Endodermal cell (in vitro differentiated cells): ENCODE results near the gene MAP3K9. TPM values are rescaled to one million over a fixed set of nuclear protein-coding genes. Genes with fewer than 3 reads are reported as not detected.

Experiments used
- DNase-seq: peaks from one replicate; pipeline ENCODE4 v3.0.0-alpha.2; 2017
- H3K27ac ChIP-seq: 2 replicates; pipeline ENCODE4 v1.5.1; 2013; ENCODE audit warnings: mild to moderate bottlenecking, low read depth, low read length, moderate library complexity
- H3K27me3 ChIP-seq: 2 replicates; pipeline ENCODE4 v1.6.1; 2013; ENCODE audit warnings: mild to moderate bottlenecking, low read length, moderate library complexity; ENCODE audit not compliant: insufficient read depth, control insufficient read depth, poor library complexity, severe bottlenecking
- H3K36me3 ChIP-seq: 2 replicates; pipeline ENCODE4 v1.7.0; 2013; ENCODE audit warnings: mild to moderate bottlenecking, low read length, moderate library complexity; ENCODE audit not compliant: control insufficient read depth, insufficient read depth
- H3K4me1 ChIP-seq: one replicate; pipeline ENCODE4 v1.7.0; 2013; ENCODE audit warnings: low read length; ENCODE audit not compliant: control insufficient read depth, insufficient read depth
- H3K4me3 ChIP-seq: 2 replicates; pipeline ENCODE4 v1.5.1; 2013; ENCODE audit warnings: mild to moderate bottlenecking, low read length, moderate library complexity
- H3K9ac ChIP-seq: 2 replicates; pipeline ENCODE4 v1.6.1; 2013; ENCODE audit warnings: mild to moderate bottlenecking, low read length, moderate library complexity; ENCODE audit not compliant: poor library complexity, severe bottlenecking; ENCODE audit errors: extremely low read depth
- H3K9me3 ChIP-seq: 2 replicates; pipeline ENCODE4 v1.6.1; 2013; ENCODE audit warnings: mild to moderate bottlenecking, low read length, moderate library complexity; ENCODE audit not compliant: control insufficient read depth
- H3K27ac Mint-ChIP-seq: 2 replicates; pipeline ENCODE4 v1.8.0; 2020; ENCODE audit warnings: mixed read lengths
- H3K27me3 Mint-ChIP-seq: 2 replicates; pipeline ENCODE4 v1.8.0; 2021; ENCODE audit warnings: mild to moderate bottlenecking, mixed read lengths; ENCODE audit not compliant: insufficient read depth
- H3K36me3 Mint-ChIP-seq: 2 replicates; pipeline ENCODE4 v1.8.0; 2020; ENCODE audit warnings: low read depth, mixed read lengths
- H3K4me1 Mint-ChIP-seq: 2 replicates; pipeline ENCODE4 v1.8.0; 2020; ENCODE audit warnings: mixed read lengths
- H3K4me3 Mint-ChIP-seq: 2 replicates; pipeline ENCODE4 v1.8.0; 2020; ENCODE audit warnings: mild to moderate bottlenecking, moderate library complexity, mixed read lengths
- H3K9me3 Mint-ChIP-seq: 2 replicates; pipeline ENCODE4 v1.8.0; 2020; ENCODE audit warnings: mild to moderate bottlenecking, mixed read lengths
- WGBS, 2 experiments: methylation state at CpG; one replicate each; pipeline versions ENCODE4 v1.1.5 to v1.1.7; 2013; ENCODE audit warnings: missing lambda C conversion rate in 2 of 2, mixed read lengths in 1 of 2; ENCODE audit not compliant: insufficient coverage in 1 of 2, insufficient read length in 1 of 2; 5-methylcytosine and 5-hydroxymethylcytosine counted together
- total RNA-seq, 2 donors: library from RNA; stranded (reverse); fragmentation: NEBNext Ultra II Directional in 1 of 2; extraction: Animal tissue kit (Norgen Biotek cat#: 25700) in 1 of 2; gene quantifications; 2 replicates in 1 of 2; 3 replicates in 1 of 2; pipeline ENCODE4 v1.2.1, GENCODE V29; 2021
- TF ChIP-seq, protein P1 (sequence below): fragments of 200-600 bp; sonication (generic); conservative IDR thresholded peaks from 2 replicates; pipeline ENCODE4 v1.5.0; 2021; ENCODE audit warnings: antibody characterized with exemption, mild to moderate bottlenecking

The MAP3K9 gene
- total RNA-seq, 2 donors from 2014 or later = 34.1 to 38.5 TPM

DNA sequence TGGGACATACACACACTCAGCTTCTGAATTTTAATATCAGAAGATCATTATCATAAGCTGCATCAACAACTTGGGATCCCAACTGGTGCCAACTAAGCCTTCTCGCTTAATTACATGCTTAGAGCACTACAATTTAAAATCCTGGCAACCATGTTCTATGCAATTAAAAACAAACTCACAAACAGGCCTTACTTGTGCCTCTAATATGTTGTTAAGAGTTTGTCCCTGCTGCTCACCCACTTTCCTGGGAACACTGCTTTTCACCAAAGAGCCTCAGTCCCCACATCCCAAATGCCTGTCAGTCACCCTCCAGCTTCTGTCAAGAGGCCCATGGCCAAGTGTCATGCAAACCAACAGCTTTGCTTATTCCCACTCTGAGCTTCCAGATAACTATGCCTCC lies 97.9 kb downstream of the MAP3K9 start:
- peaks cover 35% of the 10 kb centered on the region for H3K4me1 Mint-ChIP-seq

DNA sequence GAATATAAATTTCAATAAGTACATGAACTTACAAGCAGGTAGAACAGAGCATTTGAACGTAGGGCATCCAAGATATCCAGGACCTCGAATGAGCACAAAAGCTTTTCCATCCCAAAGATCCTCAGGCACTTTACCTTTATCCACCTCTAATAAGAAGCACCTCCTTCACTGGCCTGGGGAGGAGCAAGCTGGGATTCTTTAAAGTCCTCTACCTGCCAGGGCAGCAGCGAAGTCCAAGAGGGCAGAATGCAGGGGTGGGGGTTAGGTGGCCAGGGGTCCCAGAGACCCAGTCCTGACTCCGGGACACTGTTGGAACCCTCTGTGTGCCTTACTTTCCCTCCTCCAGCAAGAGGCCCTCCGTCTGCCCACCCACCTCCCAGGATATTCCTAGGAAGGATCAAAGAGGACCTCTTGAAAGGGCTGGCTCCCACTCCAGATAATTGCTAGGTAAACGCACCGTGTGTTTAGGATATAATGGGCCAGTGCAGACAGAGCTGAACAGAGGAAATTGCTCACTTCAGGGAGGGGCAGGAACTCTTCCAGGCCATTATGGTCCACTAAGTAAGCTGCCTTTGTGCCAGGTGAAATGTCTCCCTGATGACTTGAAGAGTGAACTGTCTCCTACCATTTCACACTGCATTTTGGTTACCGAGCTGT lies 99.5 kb downstream of the MAP3K9 start:
- peak; percentile 61 for DNase-seq
- no peaks in the 10 kb centered on the region for H3K9me3 Mint-ChIP-seq
- H3K4me1 ChIP-seq = peaks cover 7% of the 10 kb centered on the region
- H3K9me3 ChIP-seq = no peaks in the 10 kb centered on the region
- H3K36me3 Mint-ChIP-seq = no peaks in the 10 kb centered on the region
- TF ChIP-seq, protein P1, sequence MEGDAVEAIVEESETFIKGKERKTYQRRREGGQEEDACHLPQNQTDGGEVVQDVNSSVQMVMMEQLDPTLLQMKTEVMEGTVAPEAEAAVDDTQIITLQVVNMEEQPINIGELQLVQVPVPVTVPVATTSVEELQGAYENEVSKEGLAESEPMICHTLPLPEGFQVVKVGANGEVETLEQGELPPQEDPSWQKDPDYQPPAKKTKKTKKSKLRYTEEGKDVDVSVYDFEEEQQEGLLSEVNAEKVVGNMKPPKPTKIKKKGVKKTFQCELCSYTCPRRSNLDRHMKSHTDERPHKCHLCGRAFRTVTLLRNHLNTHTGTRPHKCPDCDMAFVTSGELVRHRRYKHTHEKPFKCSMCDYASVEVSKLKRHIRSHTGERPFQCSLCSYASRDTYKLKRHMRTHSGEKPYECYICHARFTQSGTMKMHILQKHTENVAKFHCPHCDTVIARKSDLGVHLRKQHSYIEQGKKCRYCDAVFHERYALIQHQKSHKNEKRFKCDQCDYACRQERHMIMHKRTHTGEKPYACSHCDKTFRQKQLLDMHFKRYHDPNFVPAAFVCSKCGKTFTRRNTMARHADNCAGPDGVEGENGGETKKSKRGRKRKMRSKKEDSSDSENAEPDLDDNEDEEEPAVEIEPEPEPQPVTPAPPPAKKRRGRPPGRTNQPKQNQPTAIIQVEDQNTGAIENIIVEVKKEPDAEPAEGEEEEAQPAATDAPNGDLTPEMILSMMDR = no peak
- no peaks in the 10 kb centered on the region for H3K27me3 Mint-ChIP-seq
- no peaks in the 10 kb centered on the region for H3K36me3 ChIP-seq
- H3K9ac ChIP-seq = no peak overlapping the region
- no peaks in the 10 kb centered on the region for H3K27me3 ChIP-seq
- whole genome bisulfite sequencing, 2 experiments = 78% methylated on average over 5 to 8 of the region's 8 CpGs
- no peak overlapping the region for H3K27ac ChIP-seq
- no peak overlapping the region for H3K4me3 ChIP-seq
- peaks cover 36% of the 10 kb centered on the region for H3K4me1 Mint-ChIP-seq
- H3K27ac Mint-ChIP-seq = peak overlapping the region; percentile 50
- H3K4me3 Mint-ChIP-seq = no peak overlapping the region

More for the DNA sequence above, 97.9 kb downstream of the MAP3K9 start:
- DNase-seq = no peak
- Histone ChIP-seq H3K9me3 (no peaks in the 10 kb centered on the region), H3K36me3 (no peaks in the 10 kb centered on the region), H3K27ac (no peak overlapping the region), H3K9ac (no peak overlapping the region), H3K4me3 (no peak overlapping the region), H3K27me3 (no peaks in the 10 kb centered on the region), H3K4me1 (peaks cover 7% of the 10 kb centered on the region)
- TF ChIP-seq, protein P1 = no peak
- Mint-ChIP-seq H3K36me3 (no peaks in the 10 kb centered on the region), H3K4me3 (no peak overlapping the region), H3K27me3 (no peaks in the 10 kb centered on the region), H3K9me3 (no peaks in the 10 kb centered on the region), H3K27ac (no peak overlapping the region)
- 93% methylated on average over 1 of the region's 1 CpG; no CpG with 5 or more reads in 1 of the 2 experiments for WGBS, 2 experiments

- TF ChIP-seq, protein P1 = no peak
- H3K9me3 ChIP-seq = no peaks in the 10 kb centered on the region
- H3K4me3 ChIP-seq = no peak overlapping the region
- peak; percentile 63 for DNase-seq
- WGBS, 2 experiments = 69 to 83% methylated on average over 11 to 15 of the region's 15 CpGs
- Mint-ChIP-seq H3K4me3 (no peak overlapping the region), H3K36me3 (no peaks in the 10 kb centered on the region), H3K9me3 (no peaks in the 10 kb centered on the region), H3K4me1 (peaks cover 35% of the 10 kb centered on the region), H3K27me3 (no peaks in the 10 kb centered on the region), H3K27ac (peak overlapping the region; percentile 36)
- H3K4me1 ChIP-seq = peaks cover 7% of the 10 kb centered on the region
- no peaks in the 10 kb centered on the region for H3K36me3 ChIP-seq
- H3K27me3 ChIP-seq = no peaks in the 10 kb centered on the region
- H3K9ac ChIP-seq = no peak overlapping the region
- H3K27ac ChIP-seq = no peak overlapping the region
Observed at GRCh38 chr14:70708717-70709570, 100.4 kb downstream of the MAP3K9 start.
